ENCODE results near the gene PTGDR2.

Gene PTGDR2

DNA sequence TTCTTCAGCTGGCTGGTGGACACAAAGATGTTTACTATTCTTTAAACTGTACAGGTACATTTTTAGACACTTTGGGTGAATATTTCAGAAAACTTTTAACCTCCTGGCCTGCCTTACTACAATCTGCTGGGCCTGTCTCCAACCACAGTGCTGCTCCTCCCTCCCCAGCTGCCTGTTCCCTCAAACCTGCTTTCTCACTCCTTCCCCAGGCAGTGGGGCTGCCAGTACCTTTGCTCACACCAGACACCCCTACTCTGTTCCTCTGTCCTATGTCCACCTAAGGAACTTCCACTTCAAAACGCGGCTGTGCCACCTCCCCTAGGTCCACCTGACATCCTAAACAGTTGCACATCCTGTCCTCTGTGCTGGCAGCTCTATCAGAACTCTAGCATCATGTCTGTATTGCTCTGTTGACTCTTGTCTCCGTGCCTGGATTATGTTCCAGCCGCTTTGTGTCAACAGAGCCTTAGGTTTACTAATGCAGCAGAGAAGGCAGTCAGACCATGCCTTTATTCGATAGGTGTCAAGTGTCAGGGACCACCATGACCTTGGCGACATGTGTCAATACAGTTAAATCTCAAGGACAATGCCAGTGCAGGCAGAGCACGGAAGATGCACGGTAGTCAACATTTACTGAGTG is 25.0 kb upstream of the PTGDR2 start:
- no peak for TF ChIP-seq JUND (IDR thresholded peaks at IDR 0.05; ENCODE audit: low read depth)
- DNase-seq (ENCODE audit: low read depth in 1 of 2, low spot score in 1 of 2): no peak
- in situ Hi-C loops (cut with HindIII; ENCODE audit: low pct_unique_long_range_greater_than_20kb, low sequenced_read_pairs): no loop called here

DNA sequence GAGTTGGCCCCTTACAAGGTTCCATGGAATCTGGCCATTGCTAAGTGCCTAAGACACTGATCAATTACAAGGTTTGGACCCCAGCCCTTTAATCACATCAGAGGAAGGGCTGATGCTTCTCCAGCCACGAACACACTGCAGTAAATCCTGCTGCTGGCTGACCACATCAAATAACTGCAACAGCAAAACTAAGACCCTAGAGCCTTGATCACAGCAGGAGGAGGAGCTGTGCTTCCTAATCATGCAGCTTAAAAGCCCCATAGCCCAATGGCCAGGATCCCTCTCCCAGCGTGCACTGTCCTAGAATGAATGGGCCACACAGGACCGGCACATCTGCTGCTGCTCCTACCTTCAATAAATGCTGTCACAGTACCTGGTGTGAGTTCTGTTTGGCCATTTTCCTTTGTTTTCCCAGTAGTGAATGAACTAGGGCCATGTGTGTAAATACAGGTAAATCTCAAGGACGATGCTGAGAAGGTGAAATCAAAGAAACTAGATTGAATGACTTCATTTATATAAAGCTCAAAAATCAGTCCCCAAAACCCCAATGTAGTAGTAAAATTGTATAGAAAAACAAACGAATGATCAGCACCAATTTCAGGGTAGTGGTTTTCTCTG is 24.3 kb upstream of the PTGDR2 start:
- no peak for DNase-seq (ENCODE audit: low read depth in 1 of 2, low spot score in 1 of 2)
- TF ChIP-seq JUND (IDR thresholded peaks at IDR 0.05; ENCODE audit: low read depth): no peak
- in situ Hi-C loops (cut with HindIII; ENCODE audit: low pct_unique_long_range_greater_than_20kb, low sequenced_read_pairs): no loop called here

GRCh38 chr11:60879104-60879503 is 23.4 kb upstream of the PTGDR2 start:
- in situ Hi-C loops (cut with HindIII; ENCODE audit: low pct_unique_long_range_greater_than_20kb, low sequenced_read_pairs): no loop called here
- TF ChIP-seq JUND (IDR thresholded peaks at IDR 0.05; ENCODE audit: low read depth): no peak
- DNase-seq (ENCODE audit: low read depth in 1 of 2, low spot score in 1 of 2): no peak

DNA sequence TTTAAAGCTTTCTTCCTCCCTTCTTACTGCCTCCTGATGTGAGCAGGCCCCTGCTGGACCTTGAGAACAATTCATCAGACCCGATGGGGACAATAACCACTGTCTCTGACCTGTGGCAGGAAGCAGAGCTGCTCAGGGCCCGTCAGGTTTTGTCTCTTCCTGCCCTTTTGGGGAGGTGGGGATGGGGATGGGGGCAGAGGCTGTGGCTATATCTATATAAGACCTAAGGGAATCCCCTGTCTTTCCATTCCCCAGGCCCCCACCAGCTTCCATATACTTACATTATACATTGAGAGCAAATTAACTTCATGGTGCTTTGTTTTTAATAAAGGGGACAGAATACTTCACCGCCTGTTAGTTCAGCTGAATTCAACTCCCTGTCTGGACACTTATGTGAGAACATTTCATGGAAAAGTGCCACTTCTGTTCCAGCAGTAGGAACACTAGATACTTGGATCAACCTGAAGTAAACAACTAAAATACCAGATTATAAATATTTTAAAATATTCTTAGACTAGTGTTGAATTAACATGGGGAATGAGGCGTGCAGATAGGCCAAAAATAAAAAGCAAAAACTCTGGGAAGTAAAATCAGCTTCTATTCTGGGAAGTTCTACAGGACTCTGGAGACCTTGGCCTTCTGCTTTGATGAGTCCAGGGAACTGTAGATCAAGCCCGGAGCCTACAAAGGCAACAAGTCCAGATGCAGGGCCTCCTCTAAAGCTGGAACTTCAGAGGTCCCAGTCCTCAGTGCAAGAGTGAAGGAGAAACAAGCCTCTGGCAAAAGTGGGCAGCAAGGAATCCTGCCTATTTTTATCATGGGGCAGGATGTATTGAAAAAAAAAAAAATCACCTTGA is 22.7 kb upstream of the PTGDR2 start:
- DNase-seq (ENCODE audit: low read depth in 1 of 2, low spot score in 1 of 2): no peak
- in situ Hi-C loops (cut with HindIII; ENCODE audit: low pct_unique_long_range_greater_than_20kb, low sequenced_read_pairs): no loop called here
- TF ChIP-seq JUND (IDR thresholded peaks at IDR 0.05; ENCODE audit: low read depth): no peak

GRCh38 chr11:60876168-60876485 is 20.4 kb upstream of the PTGDR2 start:
- in situ Hi-C loops (cut with HindIII; ENCODE audit: low pct_unique_long_range_greater_than_20kb, low sequenced_read_pairs): no loop called here
- TF ChIP-seq JUND (IDR thresholded peaks at IDR 0.05; ENCODE audit: low read depth): no peak

DNA sequence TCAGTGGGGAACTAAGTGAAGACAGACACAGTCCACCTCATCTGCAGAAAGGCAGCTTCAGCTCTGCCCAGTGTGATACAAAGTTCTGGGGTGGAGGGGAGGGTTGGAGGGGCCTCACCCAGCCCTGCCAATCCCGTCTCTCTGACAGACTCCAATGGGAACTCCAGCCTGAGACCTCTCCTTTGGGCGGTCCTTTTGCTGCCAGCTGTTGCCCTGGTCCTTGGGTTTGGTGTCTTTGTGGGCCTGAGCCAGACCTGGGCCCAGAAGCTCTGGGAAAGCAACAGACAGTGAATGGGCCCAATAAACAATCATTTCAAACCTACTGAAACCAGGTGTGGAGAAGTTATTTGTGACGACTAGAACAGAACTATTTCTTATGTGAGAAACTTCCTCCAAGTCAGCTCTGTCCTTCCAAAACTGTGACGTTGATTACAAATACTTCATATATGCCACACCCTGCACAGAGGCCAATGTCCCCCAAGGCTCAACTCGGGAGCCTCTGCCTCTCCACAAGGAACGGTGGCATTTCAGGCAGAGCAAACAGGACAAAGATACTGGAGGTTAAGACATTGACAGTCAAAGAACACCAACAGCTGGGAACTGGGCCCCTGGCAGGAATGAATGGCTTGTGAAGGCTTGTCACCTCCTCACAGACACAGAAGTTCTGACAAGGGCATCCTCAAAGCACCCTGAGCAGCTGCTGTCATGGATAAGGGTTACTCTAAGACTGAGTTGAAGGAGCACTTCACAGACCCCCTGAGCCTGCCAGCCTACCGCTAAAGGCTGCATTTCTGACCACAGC is 19.8 kb upstream of the PTGDR2 start:
- TF ChIP-seq JUND (IDR thresholded peaks at IDR 0.05; ENCODE audit: low read depth): no peak
- in situ Hi-C loops (cut with HindIII; ENCODE audit: low pct_unique_long_range_greater_than_20kb, low sequenced_read_pairs): no loop called here
- DNase-seq (ENCODE audit: low read depth in 1 of 2, low spot score in 1 of 2): no peak

More at GRCh38 chr11:60876168-60876485, 20.4 kb upstream of the PTGDR2 start:
- DNase-seq (ENCODE audit: low read depth in 1 of 2, low spot score in 1 of 2): no peak

- no peak for TF ChIP-seq JUND (IDR thresholded peaks at IDR 0.05; ENCODE audit: low read depth)
- in situ Hi-C loops (cut with HindIII; ENCODE audit: low pct_unique_long_range_greater_than_20kb, low sequenced_read_pairs): no loop called here
- peak in 1 of 2 experiments; percentile 31 for DNase-seq (ENCODE audit: low read depth in 1 of 2, low spot score in 1 of 2)
Measured at GRCh38 chr11:60874421-60875365, 18.9 kb upstream of the PTGDR2 start.

DNA sequence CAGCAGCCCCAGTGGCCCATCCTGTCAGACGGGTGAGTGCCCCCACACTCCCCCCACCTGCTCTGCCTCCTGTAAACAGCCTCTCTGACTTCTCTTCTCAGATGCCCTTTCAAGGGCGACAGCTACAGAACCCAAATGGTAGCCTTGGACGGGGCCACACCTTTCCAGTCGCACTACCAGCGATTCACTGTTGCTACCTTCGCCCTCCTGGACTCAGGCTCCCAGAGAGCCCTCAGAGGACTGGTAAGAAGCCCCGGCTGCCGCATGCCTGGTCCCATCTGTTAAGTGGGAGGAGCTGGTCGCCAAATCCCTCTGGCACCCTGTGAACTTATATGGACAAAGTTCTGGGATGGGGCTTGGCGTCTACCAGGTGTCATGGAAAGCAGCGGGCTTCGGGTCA is 17.8 kb upstream of the PTGDR2 start:
- in situ Hi-C loops (cut with HindIII; ENCODE audit: low pct_unique_long_range_greater_than_20kb, low sequenced_read_pairs): no loop called here
- DNase-seq (ENCODE audit: low read depth in 1 of 2, low spot score in 1 of 2): no peak
- no peak for TF ChIP-seq JUND (IDR thresholded peaks at IDR 0.05; ENCODE audit: low read depth)

- in situ Hi-C loops (cut with HindIII; ENCODE audit: low pct_unique_long_range_greater_than_20kb, low sequenced_read_pairs): no loop called here
- no peak for TF ChIP-seq JUND (IDR thresholded peaks at IDR 0.05; ENCODE audit: low read depth)
- no peak for DNase-seq (ENCODE audit: low read depth in 1 of 2, low spot score in 1 of 2)
Measured at GRCh38 chr11:60872961-60873524, 17.3 kb upstream of the PTGDR2 start.

- TF ChIP-seq JUND (IDR thresholded peaks at IDR 0.05; ENCODE audit: low read depth): no peak
- in situ Hi-C loops (cut with HindIII; ENCODE audit: low pct_unique_long_range_greater_than_20kb, low sequenced_read_pairs): no loop called here
- no peak for DNase-seq (ENCODE audit: low read depth in 1 of 2, low spot score in 1 of 2)
Measured at GRCh38 chr11:60872124-60872960, 16.6 kb upstream of the PTGDR2 start.
